ENCODE data around the gene MICU1. TPM values are rescaled to one million over a fixed set of nuclear protein-coding genes. Genes with fewer than 3 reads are reported as not detected.
A peak's percentile ranks its signal among the peaks of the same experiment; 100 is the strongest.
"Not testable (repeated sequence)": the region's sequence is repeated elsewhere in the genome, so short reads cannot be mapped to it uniquely, and the experiment has no call there.

The MICU1 gene
- polyA plus RNA-seq, 5 donors: 50.6 to 67.7 (median 58.6) TPM

GRCh38 chr10:72567889-72568640 is 57.8 kb downstream of the MICU1 start:
- no peak for DNase-seq

GRCh38 chr10:72567421-72567820 is 58.5 kb downstream of the MICU1 start:
- DNase-seq: no peak

DNA sequence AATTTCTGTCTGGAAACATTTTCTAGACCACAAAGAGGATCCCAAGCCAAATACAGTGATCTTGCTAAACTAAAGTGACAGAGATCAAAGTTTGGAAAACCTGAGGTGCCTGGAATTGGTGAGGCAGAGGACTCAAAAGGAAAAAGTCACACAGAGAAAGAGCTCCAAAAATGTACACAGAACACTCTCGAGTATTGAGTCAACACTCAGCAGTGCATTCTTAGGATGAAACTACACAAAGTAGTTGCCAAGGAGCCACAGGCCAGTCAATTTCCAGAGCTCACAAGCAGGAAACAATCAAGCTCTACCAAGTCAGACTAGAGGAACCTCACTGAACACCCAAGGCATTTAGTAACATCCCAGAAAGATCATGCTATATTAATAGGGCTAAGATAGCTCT is 61.3 kb downstream of the MICU1 start:
- DNase-seq: peak; percentile 12 to 15

GRCh38 chr10:72563327-72563932 is 62.4 kb downstream of the MICU1 start:
- DNase-seq: no peak

GRCh38 chr10:72561745-72562166 is 64.1 kb downstream of the MICU1 start:
- no peak for DNase-seq

GRCh38 chr10:72557362-72557761 is 68.5 kb downstream of the MICU1 start:
- no peak for DNase-seq

GRCh38 chr10:72552857-72553256 is 73.0 kb downstream of the MICU1 start:
- peak; percentile 14 to 15 for DNase-seq

- no peak for DNase-seq
These were observed 75.6 kb downstream of the MICU1 start for GRCh38 chr10:72550239-72550638.

DNA sequence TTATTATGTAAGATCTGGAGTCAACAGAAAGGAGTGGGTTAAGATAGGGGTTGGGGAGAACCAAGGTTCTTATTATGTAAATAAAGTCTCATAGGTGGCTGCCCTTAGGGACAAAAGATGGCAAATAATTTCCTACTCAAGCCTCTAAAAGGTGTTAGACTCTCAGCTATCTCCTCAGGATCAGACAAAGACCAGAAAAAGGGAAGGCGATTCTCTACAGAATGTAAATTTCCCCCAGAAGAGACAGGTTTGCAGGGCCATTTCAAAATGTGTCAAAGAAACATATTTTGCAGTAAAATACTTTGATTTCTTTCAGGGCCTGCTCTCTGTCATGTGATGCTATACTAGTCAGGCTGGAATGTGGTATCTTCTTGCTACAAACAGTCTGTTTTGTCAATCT is 80.3 kb downstream of the MICU1 start:
- no peak for DNase-seq

DNA sequence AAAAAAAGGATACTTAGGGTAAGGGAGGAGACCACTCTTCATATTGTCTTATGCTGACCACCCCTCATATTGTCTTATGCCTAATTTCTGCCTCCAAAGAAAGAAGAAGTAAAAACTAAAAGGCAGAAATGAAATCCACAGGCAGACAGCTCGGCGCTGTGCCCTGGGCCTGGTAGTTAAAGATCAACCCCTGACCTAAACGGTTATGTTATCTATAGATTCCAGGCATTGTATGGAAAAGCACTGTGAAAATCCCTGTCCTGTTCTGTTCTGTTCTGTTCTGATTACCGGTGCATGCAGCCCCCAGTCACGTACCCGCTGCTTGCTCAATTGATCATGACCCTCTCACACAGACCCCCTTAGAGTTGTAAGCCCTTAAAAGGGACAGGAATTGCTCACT is 82.0 kb downstream of the MICU1 start:
- not testable (repeated sequence) for DNase-seq

- DNase-seq: no peak
These were observed 83.5 kb downstream of the MICU1 start for GRCh38 chr10:72542396-72542815.

DNA sequence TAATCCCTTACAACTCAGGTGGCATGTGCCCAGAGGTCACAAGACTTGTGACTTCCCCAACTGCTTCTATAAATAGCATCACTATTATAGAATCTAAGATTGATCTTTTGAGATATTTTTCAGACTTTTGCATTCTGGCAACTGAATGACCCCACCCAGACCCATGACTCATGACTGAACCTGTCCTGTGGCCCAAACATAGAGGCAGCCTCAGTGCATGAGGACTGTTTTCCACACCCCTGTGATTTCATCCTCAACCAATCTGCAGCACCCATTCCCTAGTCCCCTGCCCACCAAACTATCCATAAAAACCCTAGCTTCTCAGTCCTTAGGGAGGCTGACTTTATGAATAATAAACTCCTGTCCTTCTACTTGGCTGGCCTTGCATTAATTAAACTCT is 84.5 kb downstream of the MICU1 start:
- no peak for DNase-seq

GRCh38 chr10:72540193-72540807 is 85.6 kb downstream of the MICU1 start:
- DNase-seq: no peak

GRCh38 chr10:72539137-72539536 is 86.7 kb downstream of the MICU1 start:
- DNase-seq: no peak

DNA sequence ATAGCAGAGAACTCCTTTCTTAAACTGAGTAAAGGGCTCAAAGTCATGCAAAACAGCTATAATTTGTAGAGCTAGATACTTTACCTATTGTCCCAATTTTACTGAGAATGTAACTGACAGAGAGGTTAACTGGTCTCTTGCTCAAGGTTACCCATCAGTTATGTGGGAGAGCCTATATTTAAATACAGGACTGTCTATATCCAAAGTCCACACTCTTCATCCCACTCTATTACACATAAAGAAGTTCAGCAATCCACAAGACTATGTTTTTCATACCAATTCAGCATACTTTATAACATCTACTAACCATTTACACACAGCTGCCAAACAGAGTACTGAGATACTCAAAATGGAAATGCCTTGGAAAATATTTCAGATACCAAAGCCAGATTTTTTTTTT is 100.2 kb downstream of the MICU1 start:
- DNase-seq: no peak

DNA sequence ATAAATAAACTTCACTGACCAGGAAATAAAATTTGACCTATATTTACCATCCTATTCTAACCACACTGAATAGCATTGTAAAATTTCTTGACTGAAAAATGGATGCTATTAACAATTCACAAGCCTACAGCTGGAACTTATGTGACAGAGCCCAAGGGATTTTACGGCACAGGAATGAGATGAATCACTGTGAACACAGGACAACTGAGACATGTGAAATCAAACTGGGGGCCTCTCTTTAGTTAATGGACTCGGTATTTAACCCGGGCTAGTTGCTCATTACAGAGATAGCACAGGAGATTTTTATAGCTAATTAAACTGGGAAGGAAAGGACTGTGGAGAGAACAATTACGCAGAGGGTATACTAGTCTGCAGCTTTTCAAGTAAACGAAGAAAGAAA is 100.6 kb downstream of the MICU1 start:
- no peak for DNase-seq

- no peak for DNase-seq
These were observed 101.4 kb downstream of the MICU1 start for GRCh38 chr10:72524489-72524888.

DNA sequence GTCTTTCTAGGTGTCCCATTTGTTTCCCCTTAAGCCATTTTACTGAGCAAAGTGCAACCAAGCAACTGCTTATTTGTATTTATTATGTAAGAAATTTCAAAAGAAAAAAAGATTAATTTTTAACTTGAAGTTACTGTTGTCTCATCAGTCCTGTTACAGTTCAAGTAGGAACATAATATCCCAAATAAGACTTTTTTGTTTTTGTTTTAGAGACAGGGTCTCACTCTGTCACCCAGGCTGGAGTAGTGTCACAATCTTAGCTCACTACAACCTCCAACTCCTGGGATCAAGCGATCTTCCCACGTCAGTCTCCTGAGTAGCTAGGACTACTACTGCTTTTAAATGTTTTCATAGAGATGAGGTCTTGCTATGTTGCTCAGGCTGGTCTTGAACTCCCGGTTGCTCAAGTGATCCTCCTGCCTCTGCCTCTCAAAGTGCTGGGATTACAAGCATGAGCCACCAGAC is 101.9 kb downstream of the MICU1 start:
- no peak for DNase-seq

- DNase-seq: no peak
These were observed 102.8 kb downstream of the MICU1 start for GRCh38 chr10:72523062-72523461.

DNA sequence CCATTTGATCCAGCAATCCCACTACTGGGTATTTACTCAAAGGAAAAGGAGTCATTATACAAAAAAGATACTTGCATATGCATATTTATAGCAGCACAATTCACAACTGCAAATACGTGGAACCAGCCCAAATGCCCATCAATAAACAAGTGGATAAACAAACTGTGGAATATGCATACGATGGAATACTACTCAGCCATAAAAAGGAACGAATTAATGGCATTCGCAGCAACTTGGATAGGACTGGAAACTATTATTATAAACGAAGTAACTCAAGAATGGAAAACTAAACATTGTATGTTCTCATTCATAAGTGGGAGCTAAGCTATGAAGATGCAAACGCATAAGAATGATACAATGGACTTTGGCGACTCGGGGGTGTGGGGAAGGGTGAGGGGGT is 108.6 kb downstream of the MICU1 start:
- DNase-seq: no peak

GRCh38 chr10:72515455-72515854 is 110.4 kb downstream of the MICU1 start:
- no peak for DNase-seq

- DNase-seq: no peak
These were observed 112.0 kb downstream of the MICU1 start for GRCh38 chr10:72513910-72514309.

- no peak for DNase-seq
These were observed 114.4 kb downstream of the MICU1 start for GRCh38 chr10:72511459-72511858.
